ENCODE results near the gene LARGE1. TPM values are rescaled to one million over a fixed set of nuclear protein-coding genes. Genes with fewer than 3 reads are reported as not detected.
A peak's percentile ranks its signal among the peaks of the same experiment; 100 is the strongest.

LARGE1 gene
- polyA plus RNA-seq, 3 donors: 0.05 to 0.13 TPM; not detected in 1

DNA sequence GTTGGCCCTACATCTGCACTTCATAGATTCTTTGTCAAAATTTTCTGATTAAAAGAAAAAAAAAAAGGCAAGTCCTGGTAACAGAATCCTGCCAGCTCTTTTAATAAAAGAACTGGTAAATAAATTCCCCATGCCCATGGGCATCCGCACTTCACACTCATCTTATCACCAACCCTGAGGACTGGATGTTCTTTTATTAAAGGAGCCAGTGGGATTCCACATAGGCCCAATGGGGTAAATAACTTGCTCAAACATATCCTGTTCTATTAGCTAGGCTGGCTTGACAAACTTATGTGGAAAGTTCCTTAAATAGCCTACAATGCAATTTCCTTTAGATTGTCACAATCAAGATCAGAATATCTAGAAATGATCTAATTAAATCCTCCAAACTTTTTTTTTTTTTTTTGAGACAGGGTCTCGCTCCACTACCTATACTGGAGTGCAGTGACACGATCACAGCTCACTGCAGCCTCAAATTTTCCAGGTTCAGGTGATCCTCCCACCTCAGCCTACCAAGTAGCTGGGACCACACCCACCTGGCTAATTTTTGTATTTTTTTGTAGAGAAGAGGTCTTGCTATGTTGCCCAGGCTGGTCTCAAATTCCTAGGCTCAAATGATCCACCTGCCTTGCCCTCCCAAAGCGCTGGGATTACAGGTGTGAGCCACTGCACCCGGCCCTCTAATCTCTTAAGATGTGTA lies 380.9 kb downstream of the LARGE1 start:
- TF ChIP-seq, protein P1, sequence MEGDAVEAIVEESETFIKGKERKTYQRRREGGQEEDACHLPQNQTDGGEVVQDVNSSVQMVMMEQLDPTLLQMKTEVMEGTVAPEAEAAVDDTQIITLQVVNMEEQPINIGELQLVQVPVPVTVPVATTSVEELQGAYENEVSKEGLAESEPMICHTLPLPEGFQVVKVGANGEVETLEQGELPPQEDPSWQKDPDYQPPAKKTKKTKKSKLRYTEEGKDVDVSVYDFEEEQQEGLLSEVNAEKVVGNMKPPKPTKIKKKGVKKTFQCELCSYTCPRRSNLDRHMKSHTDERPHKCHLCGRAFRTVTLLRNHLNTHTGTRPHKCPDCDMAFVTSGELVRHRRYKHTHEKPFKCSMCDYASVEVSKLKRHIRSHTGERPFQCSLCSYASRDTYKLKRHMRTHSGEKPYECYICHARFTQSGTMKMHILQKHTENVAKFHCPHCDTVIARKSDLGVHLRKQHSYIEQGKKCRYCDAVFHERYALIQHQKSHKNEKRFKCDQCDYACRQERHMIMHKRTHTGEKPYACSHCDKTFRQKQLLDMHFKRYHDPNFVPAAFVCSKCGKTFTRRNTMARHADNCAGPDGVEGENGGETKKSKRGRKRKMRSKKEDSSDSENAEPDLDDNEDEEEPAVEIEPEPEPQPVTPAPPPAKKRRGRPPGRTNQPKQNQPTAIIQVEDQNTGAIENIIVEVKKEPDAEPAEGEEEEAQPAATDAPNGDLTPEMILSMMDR (IDR thresholded peaks at IDR 0.05): no peak
- H3K4me3 ChIP-seq (replicated peaks in 1 of 3; ENCODE audit: low read depth in 2 of 3, low read length in 3 of 3): no peak overlapping the region
- H3K9ac ChIP-seq (ENCODE audit: insufficient read depth, low read length, poor library complexity, severe bottlenecking): no peak overlapping the region
- no peak overlapping the region for H2AFZ ChIP-seq (ENCODE audit: insufficient read depth, low read depth, low read length, poor library complexity, severe bottlenecking)
- H3K79me2 ChIP-seq (ENCODE audit: insufficient read depth, low read length): no peaks in the 10 kb centered on the region
- no CpG with 5 or more reads among the region's 5 CpGs for WGBS (ENCODE audit: insufficient coverage)
- Mint-ChIP-seq H3K27ac (no peak overlapping the region), H3K9me3 (peaks cover 0 to 14% (median 2%) of the 10 kb centered on the region in 7 donors), H3K36me3 (no peaks in the 10 kb centered on the region), H3K4me1 (no peaks in the 10 kb centered on the region), H3K4me3 (no peak overlapping the region), H3K27me3 (ENCODE audit: low read depth in 3 of 3) (peaks cover 0 to 1% (median 0%) of the 10 kb centered on the region in 3 donors)
- H3K36me3 ChIP-seq (replicated peaks in 1 of 2; ENCODE audit: control insufficient read depth in 1 of 2, insufficient read depth in 2 of 2, low read length in 2 of 2): no peaks in the 10 kb centered on the region
- DNase-seq: no peak
- no peaks in the 10 kb centered on the region for H3K27me3 ChIP-seq (ENCODE audit: control insufficient read depth in 2 of 2, insufficient read depth in 2 of 2, low read length in 2 of 2)
- H4K20me1 ChIP-seq (ENCODE audit: insufficient read depth, low read length): no peaks in the 10 kb centered on the region
- H3K27ac ChIP-seq (ENCODE audit: low read depth in 1 of 2, low read length in 2 of 2): no peak overlapping the region
- intact Hi-C loops (cut with micrococcal nuclease): no loop called here
- H3K4me1 ChIP-seq (ENCODE audit: control insufficient read depth in 1 of 2, insufficient read depth in 2 of 2, low read length in 2 of 2): no peaks in the 10 kb centered on the region
- H3K4me2 ChIP-seq (replicated peaks; ENCODE audit: extremely low read depth, low read length, poor library complexity, severe bottlenecking): no peak overlapping the region
- no peaks in the 10 kb centered on the region for H3K9me3 ChIP-seq (replicated peaks in 1 of 2; ENCODE audit: control insufficient read depth in 1 of 2, insufficient read depth in 1 of 2, low read length in 2 of 2)

DNA sequence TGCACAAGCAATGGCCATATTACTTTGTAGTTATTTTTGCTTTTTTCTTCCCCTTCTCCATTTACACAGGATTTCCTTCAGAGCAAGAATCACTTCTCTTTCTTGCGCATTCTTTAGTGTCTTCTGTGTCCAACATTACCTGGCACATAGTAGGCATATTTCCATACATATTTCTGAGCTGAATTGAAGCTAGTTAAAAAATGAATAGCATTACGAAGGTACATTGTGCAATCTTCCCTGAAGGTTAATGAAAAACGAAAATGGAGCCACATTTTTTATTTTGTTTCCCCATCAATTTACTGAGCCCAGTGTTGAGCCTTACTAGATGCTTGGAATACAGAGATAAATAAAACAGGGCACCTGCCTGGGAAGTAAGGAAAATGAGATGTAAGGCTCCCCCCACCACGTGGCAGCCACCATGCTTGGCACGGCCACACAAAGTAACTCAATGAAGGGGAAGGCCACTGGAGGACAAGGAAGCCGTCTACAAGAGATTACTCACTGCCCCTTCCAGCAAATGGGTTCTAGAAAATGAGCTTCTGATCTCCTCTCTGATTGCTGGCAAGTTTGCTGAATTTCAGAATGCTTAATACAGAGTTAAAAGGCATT lies 381.9 kb downstream of the LARGE1 start:
- Mint-ChIP-seq H3K4me3 (no peak overlapping the region), H3K36me3 (no peaks in the 10 kb centered on the region), H3K27ac (peak overlapping the region in 1 of 7 donors; percentile 7), H3K4me1 (no peaks in the 10 kb centered on the region), H3K27me3 (ENCODE audit: low read depth in 3 of 3) (peaks cover 0 to 1% (median 0%) of the 10 kb centered on the region in 3 donors), H3K9me3 (peaks cover 0 to 16% (median 3%) of the 10 kb centered on the region in 7 donors)
- H3K4me1 ChIP-seq (ENCODE audit: control insufficient read depth in 1 of 2, insufficient read depth in 2 of 2, low read length in 2 of 2): no peaks in the 10 kb centered on the region
- 90% methylated on average over 2 of the region's 6 CpGs for whole genome bisulfite sequencing (ENCODE audit: insufficient coverage)
- H3K27me3 ChIP-seq (ENCODE audit: control insufficient read depth in 2 of 2, insufficient read depth in 2 of 2, low read length in 2 of 2): no peaks in the 10 kb centered on the region
- intact Hi-C loops (cut with micrococcal nuclease): no loop called here
- no peak overlapping the region for H3K4me2 ChIP-seq (replicated peaks; ENCODE audit: extremely low read depth, low read length, poor library complexity, severe bottlenecking)
- H4K20me1 ChIP-seq (ENCODE audit: insufficient read depth, low read length): no peaks in the 10 kb centered on the region
- no peak overlapping the region for H3K27ac ChIP-seq (ENCODE audit: low read depth in 1 of 2, low read length in 2 of 2)
- H3K79me2 ChIP-seq (ENCODE audit: insufficient read depth, low read length): no peaks in the 10 kb centered on the region
- H3K4me3 ChIP-seq (replicated peaks in 1 of 3; ENCODE audit: low read depth in 2 of 3, low read length in 3 of 3): no peak overlapping the region
- H3K9ac ChIP-seq (ENCODE audit: insufficient read depth, low read length, poor library complexity, severe bottlenecking): no peak overlapping the region
- no peaks in the 10 kb centered on the region for H3K9me3 ChIP-seq (replicated peaks in 1 of 2; ENCODE audit: control insufficient read depth in 1 of 2, insufficient read depth in 1 of 2, low read length in 2 of 2)
- TF ChIP-seq, protein P1 (IDR thresholded peaks at IDR 0.05): no peak
- H3K36me3 ChIP-seq (replicated peaks in 1 of 2; ENCODE audit: control insufficient read depth in 1 of 2, insufficient read depth in 2 of 2, low read length in 2 of 2): no peaks in the 10 kb centered on the region
- DNase-seq: no peak
- H2AFZ ChIP-seq (ENCODE audit: insufficient read depth, low read depth, low read length, poor library complexity, severe bottlenecking): no peak overlapping the region
